Thyroid gland (tissue), 4 donors: ENCODE measurements around the gene GTF2H1.

Experiments used
- POLR2A ChIP-seq, 2 donors: fragments of 450-650 bp; IDR thresholded peaks; one replicate each; pipeline ENCODE4 v1.6.1; 2017; ENCODE audit warnings: antibody characterized with exemption in 2 of 2, mild to moderate bottlenecking in 2 of 2, moderate library complexity in 1 of 2
- TF ChIP-seq, protein P1 (sequence below), 6 experiments: fragments of 200-600 bp in 3 of 6; fragments of 450-650 bp in 3 of 6; sonication (generic) in 3 of 6; IDR thresholded peaks; one replicate each; pipeline ENCODE4 v1.5.1; 2016 to 2019; ENCODE audit warnings: antibody characterized with exemption in 6 of 6, mild to moderate bottlenecking in 2 of 6, inconsistent platforms in 1 of 6, moderate library complexity in 1 of 6

- TF ChIP-seq, protein P1, sequence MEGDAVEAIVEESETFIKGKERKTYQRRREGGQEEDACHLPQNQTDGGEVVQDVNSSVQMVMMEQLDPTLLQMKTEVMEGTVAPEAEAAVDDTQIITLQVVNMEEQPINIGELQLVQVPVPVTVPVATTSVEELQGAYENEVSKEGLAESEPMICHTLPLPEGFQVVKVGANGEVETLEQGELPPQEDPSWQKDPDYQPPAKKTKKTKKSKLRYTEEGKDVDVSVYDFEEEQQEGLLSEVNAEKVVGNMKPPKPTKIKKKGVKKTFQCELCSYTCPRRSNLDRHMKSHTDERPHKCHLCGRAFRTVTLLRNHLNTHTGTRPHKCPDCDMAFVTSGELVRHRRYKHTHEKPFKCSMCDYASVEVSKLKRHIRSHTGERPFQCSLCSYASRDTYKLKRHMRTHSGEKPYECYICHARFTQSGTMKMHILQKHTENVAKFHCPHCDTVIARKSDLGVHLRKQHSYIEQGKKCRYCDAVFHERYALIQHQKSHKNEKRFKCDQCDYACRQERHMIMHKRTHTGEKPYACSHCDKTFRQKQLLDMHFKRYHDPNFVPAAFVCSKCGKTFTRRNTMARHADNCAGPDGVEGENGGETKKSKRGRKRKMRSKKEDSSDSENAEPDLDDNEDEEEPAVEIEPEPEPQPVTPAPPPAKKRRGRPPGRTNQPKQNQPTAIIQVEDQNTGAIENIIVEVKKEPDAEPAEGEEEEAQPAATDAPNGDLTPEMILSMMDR (IDR thresholded peaks at IDR 0.05), result no peak
- TF ChIP-seq POLR2A (IDR thresholded peaks at IDR 0.05), result no peak
Measured at GRCh38 chr11:18361154-18361553, 38.8 kb downstream of the GTF2H1 start.
